DLD1 (cell line): Measurements from ENCODE around the gene ACOT12.
"Not testable (repeated sequence)": the region's sequence is repeated elsewhere in the genome, so short reads cannot be mapped to it uniquely, and the experiment has no call there.

Experiments used
- in situ Hi-C: cut with HindIII; loops from 2 replicates; pipeline ENCODE4 v1.10.0; 2017; ENCODE audit warnings: low sequenced_read_pairs

Gene ACOT12

DNA sequence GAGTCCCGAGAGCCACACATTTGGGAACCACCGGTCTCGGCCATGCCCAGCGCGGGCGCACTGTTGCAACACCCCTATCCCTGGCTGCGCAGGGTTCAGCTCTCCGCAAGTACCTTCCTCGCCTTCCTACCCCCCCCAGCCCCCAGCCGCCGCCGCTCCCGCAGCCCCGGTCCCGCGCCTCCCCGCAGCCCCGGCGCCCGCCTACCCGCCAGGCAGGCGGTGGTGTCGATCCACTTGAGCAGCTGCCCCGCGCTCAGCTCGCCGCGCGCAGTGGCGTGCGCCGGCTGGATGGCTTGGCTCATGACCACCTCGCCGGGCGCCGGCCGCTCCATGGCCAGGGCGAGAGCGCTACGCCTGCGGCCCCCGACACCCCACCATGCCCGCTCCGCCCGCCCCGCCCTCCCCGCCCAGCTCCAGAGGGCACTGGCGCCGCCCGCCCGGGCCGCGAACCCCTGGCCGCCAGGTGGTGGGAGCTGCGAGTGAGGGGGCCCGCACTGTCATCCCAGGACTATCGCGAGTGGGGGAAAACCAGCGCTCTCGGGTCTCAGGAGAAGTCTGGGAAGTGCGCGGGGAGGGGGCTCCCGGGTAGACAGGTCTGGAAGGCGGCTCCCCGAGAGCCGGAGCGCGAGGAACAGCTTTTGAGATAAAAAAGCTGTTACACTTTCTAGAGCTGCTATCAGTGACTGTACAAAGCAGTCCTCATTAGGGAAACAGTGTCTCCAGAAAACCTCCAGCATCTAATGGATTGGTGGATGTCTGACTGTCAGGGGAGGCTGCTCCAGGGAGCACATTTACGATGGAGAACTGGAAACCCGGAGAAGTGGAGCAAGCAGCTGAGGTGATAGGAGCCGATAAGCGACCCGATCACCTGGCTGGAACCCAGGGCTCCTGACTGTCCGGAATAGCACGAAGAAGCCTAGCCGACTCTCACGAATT is at the start of gene ACOT12:
ACOT12 (minus strand) TSS at position 352 of the 936 bp plus-strand sequence; CDS start at position 332, 20 bp downstream.
- in situ Hi-C loops = no loop called here

DNA sequence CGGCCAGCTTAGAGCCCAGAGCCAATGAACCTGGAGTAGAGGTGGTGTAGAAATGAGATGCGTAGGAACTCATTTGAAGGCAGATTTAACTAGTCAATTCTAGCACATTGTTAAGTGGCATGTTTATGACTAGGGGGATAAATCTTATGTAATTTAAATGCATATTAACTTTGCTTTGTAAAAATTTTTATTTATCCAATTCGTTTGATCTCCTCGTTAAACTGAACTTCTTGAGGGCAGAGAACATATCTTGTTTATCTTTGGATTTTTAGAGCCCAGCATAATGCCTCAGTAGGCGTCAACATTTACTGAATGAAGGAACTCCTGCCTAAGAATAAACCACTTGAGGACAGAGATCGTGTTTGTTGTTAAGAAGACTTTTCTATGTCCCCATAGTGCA is 41.1 kb upstream of the ACOT12 start:
- in situ Hi-C loops = no loop called here

DNA sequence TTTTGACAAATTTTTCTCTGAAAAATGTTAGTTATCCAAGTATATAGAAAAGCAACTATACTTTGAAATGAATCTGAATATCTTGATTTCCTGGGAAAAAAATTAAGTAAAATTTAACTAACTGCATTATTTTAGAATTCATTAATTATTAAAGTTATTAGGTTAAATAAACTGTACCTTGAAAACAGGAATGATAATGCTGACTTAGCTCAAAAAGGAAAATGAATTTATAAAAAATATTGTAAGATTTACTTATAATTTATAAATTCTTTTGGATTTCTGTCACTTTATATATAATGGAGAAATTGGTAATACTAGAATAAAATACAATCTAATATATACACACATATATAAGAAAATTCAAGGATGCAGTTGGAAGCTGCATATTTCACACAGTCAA is 36.1 kb upstream of the ACOT12 start:
- in situ Hi-C loops = no loop called here

DNA sequence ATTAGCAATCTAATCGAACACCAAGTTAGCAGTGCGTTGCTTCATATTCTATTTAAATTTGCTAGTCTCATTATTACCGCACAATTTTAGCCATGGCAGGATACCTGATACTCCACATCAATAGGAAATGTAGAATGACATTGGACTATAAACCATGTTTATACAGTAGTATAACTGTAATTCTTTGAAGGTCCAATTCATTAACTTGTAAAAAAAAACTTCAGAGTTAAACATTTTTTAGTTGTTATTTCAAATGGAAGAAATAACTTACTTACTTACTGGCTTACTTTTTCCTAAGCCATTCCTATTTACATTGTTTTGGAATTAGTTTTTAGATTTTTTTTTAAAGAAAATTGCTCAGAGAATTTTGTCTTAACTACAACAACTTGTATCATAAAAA is 35.4 kb upstream of the ACOT12 start:
- in situ Hi-C loops = no loop called here

DNA sequence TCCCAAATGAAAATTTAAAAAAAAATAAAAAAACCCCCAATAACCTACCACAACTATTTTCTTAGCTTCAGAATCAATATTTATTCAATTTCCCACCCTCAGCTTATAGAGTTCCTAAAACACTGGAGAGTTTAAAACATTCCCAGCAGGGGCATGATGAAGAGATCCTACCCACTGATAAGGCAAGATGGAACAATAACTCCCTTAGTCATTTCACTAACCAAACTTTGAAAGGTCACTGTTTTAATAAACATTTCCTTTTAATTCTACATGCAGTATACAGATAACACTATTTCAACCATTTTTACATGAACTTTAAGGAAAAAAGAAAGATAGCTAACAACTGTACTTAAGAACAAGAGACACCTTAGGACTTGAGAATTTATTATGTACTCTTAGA is 34.9 kb upstream of the ACOT12 start:
- in situ Hi-C loops = no loop called here

DNA sequence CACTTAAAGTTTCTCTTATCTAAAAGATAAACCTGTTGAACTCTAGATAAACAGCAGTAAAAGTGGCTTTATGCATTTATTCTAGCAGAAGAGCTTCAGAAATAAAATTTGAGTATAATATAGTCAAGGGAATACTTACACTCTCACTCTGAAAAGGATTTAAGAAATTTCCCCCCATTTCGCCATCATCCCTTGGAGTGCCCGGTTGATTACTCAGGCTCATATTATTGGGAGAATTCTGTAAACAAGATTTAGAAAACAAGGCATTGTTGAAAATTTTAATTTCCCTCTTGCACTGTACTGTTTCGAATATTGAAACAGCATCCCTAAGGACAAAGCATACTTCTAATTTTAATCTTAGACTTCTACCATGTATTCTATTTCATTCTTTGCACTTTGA is 34.5 kb upstream of the ACOT12 start:
- in situ Hi-C loops = no loop called here

DNA sequence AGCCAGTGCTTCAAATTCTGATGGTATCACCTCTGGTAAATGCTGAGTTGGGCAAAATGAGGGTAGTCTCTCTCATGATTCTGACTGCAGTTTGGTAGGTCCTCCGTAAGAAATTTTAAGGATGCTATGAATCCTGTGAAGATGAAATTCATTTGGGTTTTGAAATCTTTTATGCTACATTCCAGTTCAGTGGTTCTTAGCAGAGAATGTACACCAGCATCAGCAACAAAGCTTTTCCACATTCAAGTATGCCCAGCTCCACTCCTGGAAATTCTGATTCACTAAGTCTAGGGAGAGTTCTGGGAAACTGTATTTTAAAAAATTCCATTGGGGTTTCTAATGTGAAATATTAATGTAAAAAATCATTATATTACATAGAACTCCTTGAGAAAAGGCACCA is 33.6 kb upstream of the ACOT12 start:
- in situ Hi-C loops = no loop called here

DNA sequence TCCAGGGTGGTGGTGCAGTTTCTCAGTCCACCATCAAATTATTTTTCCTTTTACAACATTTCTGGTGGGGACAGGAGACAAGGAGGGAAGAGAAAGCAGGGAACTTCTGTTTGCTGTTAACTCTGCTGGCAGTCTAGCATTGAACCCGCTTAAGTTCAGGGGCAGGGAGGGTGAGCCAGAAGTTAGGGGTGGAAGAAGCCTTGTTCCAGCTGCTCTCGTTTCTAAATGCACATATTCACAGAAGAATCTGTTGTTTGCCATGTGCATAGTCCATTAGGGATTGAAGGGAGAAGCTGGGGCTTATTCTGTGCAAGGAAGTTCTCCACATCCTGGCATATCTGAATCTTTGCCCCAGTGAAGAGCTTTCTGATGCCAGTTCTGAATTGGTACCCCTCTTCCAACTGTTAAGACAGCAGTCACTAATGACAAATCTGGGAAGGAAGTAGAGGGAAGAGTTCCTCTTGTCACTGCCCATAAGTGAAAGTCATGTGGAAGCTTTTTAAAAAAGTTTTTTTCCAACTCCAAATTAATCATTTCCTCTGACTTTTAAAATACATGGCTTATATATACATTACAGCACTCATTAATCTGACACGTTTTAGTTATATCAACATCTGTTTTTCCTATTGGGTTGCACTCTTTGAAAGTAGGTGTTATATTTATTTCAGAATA is 32.6 kb upstream of the ACOT12 start:
- in situ Hi-C loops = no loop called here

DNA sequence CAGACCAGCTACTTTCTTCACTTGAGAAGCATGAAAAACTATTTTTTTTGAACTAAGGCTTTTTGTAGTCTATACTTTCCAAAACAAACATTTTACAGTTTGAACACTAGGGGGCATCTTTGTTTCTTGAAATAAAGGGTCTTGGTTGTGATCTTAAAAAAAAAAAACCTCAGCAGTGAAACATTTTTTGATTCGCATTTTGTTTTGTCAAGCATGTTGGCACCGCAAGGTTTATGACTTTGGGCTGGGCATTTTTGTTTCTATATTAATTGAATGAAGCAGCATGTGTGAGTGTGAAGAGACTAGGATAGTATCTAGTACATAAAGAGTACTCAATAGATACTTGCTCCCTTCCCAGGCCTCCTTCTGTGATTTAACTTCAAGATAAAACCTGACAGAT is 31.6 kb upstream of the ACOT12 start:
- in situ Hi-C loops = no loop called here

DNA sequence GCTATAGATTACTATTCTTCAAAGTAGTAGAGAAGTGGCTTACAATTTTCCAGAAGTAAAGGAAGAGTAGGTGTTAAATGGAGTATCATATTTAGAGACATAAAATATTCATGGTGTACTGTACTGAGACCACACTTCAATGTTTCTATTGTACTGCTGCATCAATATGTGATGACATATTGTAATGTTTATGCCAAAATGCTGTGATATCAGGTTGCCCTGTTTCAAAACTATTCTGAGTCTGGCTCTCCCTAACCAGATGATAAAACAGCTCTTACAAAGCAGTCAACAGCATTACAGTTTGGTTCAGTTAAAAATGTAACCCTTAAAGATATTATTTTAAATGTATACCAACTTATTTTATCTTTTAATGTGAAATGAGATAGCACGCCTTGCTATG is 30.8 kb upstream of the ACOT12 start:
- in situ Hi-C loops = no loop called here

DNA sequence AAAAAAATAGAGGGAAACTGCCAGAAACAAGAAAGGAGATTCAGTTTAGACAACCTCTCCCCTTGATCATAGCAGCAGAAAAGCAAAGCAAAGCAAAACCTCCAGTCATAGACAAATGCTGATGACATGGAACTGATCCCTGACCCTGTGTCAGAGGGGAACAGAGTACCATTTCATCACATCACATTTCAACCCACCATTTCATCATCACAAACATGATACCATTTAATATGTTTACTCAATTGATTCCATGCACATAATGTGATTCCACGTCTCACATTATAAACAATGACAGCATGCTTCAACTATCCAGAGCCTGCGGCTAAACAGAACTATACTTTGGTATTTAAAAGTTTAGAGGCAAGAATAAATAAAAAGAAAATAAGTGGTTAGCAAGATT is 28.7 kb upstream of the ACOT12 start:
- in situ Hi-C loops = no loop called here

DNA sequence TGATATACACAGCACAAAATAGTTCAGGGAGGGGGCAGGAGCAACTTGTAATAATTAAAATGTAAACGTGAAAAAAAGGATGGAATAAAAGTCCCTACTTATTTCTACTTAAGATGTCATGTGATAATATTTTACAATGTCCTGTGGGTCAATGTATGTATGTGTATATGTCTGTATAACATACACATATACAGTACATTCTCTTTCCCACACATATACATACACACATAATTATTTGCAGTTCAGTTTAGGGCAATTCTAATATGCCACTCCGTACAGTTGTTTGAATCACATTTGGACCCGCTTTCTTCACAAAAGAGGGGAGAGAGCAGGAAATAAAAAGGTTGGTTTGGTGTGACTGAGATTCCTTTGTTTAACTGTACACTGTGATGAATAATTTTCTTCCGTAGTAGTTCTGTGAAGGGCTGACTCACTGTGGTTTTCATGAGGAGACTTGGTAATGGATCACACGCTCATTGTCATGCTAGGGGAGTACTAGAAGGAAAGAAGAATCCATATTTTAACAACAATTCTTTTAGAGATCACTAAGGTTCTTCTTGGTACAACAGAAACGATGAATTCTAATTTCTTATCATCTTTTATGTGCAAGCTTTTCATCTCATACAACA is 26.2 kb upstream of the ACOT12 start:
- in situ Hi-C loops = no loop called here

DNA sequence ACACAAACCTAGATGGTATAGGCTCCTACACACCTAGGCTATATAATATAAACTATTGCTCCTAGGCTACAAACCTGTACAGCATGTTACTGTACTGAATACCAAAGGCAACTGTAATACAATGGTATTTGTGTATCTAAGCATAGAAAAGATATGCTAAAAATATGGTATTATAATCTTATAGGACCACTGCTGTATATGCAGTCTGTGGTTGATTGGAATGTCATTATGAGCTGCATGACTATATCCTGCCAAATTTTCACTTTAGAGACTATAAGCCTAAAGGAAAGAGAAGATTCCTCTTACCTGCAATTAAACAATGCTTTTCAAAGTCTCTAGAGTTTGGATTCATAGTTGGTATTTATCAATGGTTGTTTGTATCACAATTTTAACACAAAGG is 24.7 kb upstream of the ACOT12 start:
- in situ Hi-C loops = no loop called here

DNA sequence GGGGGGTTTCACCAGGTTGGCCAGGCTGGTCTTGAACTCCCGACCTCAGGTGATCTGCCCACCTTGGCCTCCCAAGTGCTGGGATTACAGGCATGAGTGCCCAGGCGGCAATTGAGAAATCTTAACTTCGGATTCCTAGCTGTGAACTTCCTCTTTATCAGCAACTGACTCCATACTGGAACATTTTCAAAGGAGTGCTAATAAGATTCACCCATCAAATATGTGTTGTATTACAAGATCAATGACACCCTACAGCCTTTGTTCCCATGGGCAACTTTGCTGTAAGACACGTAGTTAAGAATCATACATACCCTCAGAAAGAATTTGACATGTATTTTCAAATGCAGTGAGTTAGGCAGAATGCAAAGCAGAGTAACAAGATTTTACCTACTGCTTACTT is 23.1 kb upstream of the ACOT12 start:
- in situ Hi-C loops = no loop called here

DNA sequence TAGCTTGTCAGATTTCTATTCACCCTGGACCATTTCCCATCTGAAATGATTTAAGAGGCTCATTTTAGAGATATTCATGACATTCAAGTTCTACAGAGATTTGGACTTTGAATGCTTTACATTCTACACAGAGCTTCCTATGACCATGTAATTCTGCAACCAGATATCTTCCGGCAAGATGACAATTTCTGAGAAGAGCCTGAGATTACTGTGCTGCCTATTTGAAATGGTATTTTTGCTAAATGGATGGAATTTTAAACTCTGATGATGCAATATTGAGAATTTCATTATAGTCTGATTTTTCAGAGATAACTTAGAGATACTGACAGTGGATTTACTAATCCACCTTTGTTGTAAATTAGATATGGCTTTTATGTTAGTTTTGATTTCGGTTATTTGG is 16.0 kb upstream of the ACOT12 start:
- in situ Hi-C loops = no loop called here

DNA sequence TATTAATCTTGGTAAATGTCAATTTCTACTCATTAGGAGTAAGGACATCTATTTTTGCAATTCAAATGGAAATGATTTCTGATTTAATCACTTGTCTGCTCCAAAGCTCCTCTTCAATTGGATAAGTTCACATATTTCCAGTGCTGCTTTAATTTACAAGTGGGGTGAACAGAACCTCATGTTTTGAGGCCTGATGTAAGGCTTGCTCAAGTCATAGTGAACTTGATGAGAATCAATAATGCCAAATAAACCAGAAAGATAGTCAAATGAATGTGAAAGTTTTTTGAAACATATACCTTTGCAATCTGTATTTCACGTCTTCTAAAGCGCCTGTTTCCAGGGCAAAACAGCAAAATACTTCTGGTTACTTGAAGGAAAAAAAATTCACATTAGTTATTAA is 15.4 kb upstream of the ACOT12 start:
- in situ Hi-C loops = no loop called here

DNA sequence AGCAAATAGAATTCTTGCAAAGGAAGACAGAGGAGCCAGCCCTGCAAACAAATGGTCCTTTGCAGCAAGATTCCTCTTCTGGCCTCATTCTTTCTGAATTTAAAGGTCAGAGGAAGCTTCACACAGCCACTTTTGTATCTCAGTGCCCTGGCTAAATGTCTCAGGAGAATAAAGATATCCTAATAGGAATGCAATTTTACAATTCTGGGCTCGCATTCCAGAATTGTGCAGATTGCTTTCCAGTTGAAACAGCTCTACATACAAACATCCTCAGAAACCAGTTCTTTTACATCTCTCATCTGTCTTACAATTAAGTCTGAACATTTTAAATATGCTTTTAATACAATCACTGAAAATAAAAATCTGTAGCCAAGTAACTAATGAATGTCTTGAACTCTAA is 14.6 kb upstream of the ACOT12 start:
- in situ Hi-C loops = no loop called here

DNA sequence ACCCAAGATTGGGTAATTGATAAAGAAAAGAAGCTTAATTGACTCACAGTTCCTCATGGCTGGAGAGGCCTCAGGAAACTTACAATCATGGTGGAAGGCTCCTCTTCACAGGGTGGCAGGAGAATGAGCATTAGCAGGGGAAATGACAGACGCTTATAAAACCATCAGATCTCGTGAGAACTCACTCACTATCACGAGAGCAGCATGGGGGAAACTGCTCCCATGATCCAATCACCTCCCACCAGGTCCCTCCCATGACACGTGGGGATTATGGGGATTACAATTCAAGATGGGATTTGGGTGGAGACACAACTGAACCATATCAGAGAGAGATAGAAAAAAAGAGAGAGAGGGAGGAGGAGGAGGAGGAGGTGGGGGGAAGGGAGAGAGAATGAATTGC is 13.9 kb upstream of the ACOT12 start:
- in situ Hi-C loops = not testable (repeated sequence)

DNA sequence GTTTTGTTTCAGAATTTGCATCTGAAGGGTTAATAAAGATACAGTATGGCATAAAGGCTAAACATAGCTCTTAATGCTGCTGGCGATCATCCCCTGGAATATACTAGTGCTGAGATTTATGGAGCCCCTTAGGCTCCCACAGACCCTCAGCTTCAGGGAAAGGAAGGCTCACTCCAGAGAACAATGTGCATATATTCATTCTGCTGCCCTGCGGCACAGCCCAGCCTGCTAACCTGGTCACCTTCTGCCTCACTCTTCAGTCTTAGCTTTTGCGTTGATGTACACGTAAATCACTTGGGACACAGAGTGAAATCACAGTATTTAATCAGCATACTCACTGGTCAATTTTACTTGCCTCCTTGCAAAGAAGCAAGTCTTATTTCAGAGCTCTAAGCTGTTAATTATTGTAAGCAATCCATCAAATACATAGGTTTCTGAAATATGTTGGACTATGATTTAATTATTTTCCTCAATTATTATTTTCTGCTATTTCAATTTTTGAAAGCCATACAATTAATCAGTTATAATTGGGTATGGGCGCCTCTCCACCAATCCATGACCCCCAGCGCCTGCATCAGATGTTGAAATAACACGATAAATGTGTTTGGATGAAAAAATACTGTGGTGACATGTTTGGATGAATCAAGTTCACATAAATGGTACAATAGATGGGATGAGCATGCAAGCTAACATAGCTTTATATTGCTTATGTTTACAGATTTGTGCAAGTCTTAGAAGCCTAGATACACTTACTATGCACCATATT is 11.4 kb upstream of the ACOT12 start:
- in situ Hi-C loops = no loop called here

DNA sequence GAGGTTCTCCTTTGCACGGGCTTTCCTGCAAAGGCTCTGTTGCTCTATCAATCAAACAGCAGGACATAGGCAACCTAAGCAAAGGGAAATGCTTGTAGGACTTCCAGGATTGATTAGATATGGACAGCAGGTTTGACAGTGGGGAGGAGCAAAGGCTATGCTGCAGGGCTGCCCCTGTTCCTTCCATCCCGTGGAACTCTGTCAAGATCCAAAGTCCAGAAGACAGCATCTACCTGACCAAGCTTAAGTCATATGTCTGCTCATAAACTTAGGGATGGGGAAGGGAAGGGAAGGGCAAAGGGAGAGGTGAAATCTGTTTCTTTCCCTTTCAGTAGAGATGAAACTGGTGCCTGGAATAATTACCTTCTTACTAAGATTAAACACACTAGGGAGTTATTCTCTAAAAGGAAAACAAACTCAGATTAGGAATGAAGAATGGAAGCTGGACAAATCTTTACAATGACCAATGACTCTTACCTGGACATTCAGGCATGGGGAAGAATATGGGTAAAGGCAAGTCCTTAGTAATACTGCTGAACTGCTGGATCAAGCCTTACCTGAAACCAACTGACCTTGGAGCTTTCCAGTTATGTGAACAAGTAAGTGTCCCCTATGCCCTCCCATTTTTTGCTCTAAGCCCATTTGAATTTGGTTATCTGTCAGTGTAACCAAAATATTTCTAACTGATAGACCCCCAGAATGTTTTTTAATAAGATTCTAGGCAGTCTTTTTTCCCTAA is 8.4 kb upstream of the ACOT12 start:
- in situ Hi-C loops = no loop called here
